Cardiac muscle cell (in vitro differentiated cells and primary cell): Measurements from ENCODE around the gene CUBN. TPM values are rescaled to one million over a fixed set of nuclear protein-coding genes. Genes with fewer than 3 reads are reported as not detected.

Experiments used
- DNase-seq, 2 donors: peaks; one replicate each; pipeline versions ENCODE4 v3.0.0 to v3.0.0-alpha.2; 2010 to 2017; ENCODE audit warnings: low read depth in 1 of 2, low spot score in 1 of 2
- H3K27ac ChIP-seq: fragments of 200-600 bp; sonication (generic); 2 replicates; pipeline ENCODE4 v1.5.1; 2016
- H3K27me3 ChIP-seq: fragments of 200-600 bp; sonication (generic); 2 replicates; pipeline ENCODE4 v1.6.0; 2016; ENCODE audit warnings: control low read depth
- H3K36me3 ChIP-seq: fragments of 200-600 bp; sonication (generic); 2 replicates; pipeline ENCODE4 v1.5.1; 2016; ENCODE audit warnings: control low read depth
- H3K4me1 ChIP-seq: fragments of 200-600 bp; sonication (generic); 2 replicates; pipeline ENCODE4 v1.8.1; 2017; ENCODE audit warnings: low read depth, mild to moderate bottlenecking, mixed run types
- H3K4me3 ChIP-seq: fragments of 200-600 bp; sonication (generic); 2 replicates; pipeline ENCODE4 v1.5.1; 2016; ENCODE audit warnings: mild to moderate bottlenecking
- H3K9me3 ChIP-seq: fragments of 200-600 bp; sonication (generic); 2 replicates; pipeline ENCODE4 v1.5.1; 2017; ENCODE audit warnings: low read depth, mild to moderate bottlenecking, control low read depth
- CTCF ChIP-seq: IDR thresholded peaks from 2 replicates; pipeline ENCODE4 v1.5.1; 2012; ENCODE audit warnings: low read depth, mild to moderate bottlenecking, low read length
- polyA plus RNA-seq: library from polyadenylated mRNA; unstranded; fragments of >200 nt; fragmentation: Nextera tagmentation; extraction: Ambion mirVana; gene quantifications from 2 replicates; pipeline ENCODE4 v1.2.1, GENCODE V29; 2016
- total RNA-seq: library from RNA; depleted of rRNA; stranded (reverse); fragments of >200 nt; gene quantifications from 2 replicates; pipeline ENCODE4 v1.2.3, GENCODE V29; 2016

CUBN gene
- total and polyA plus RNA-seq, 2 experiments from 2014 or later = 0.79 to 2.7 TPM

DNA sequence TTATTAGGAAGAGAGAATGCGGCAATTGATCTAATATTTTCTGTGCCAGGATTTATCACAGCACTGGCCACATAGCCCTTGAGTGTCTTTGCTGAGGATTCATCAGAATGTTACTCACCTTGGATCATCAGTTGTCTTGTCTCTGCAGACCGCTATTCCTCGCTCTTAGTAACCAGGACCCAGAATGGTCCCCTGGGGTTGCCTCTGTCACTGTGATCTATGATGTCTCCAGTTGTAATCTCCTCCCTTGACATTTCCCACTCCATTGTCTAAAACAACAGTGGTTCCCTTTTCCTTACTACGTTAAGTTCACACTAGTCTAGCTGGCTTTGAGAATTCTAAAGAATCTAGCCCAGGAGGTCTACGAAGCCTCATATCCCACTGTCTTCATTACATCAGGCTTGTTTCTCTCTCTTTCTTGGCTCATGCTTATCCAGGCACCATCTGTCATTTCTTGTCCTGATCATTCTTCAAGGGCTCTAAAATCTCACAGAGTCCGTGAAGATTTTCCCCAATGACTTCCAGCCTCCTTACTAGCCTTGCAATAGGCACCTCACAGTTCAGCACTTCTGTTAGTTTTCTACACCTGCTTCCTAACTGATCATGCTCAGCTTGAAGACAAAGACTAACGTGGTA lies 125.8 kb downstream of the CUBN start:
- Histone ChIP-seq H3K36me3 (no peaks in the 10 kb centered on the region), H3K27ac (no peak overlapping the region), H3K4me3 (no peak overlapping the region), H3K9me3 (no peaks in the 10 kb centered on the region), H3K4me1 (no peaks in the 10 kb centered on the region), H3K27me3 (no peaks in the 10 kb centered on the region)
- no peak for TF ChIP-seq CTCF
- DNase-seq = no peak

GRCh38 chr10:17003151-17003550 lies 126.5 kb downstream of the CUBN start:
- no peaks in the 10 kb centered on the region for H3K27me3 ChIP-seq

GRCh38 chr10:17001961-17002749 lies 127.5 kb downstream of the CUBN start:
- Histone ChIP-seq H3K9me3 (no peaks in the 10 kb centered on the region), H3K27me3 (no peaks in the 10 kb centered on the region), H3K4me1 (no peaks in the 10 kb centered on the region), H3K36me3 (no peaks in the 10 kb centered on the region), H3K4me3 (no peak overlapping the region), H3K27ac (no peak overlapping the region)
- DNase-seq = peak in 1 of 2 donors; percentile 99
- no peak for TF ChIP-seq CTCF

More at GRCh38 chr10:17003151-17003550, 126.5 kb downstream of the CUBN start:
- Histone ChIP-seq H3K4me3 (no peak overlapping the region), H3K27ac (no peak overlapping the region), H3K36me3 (no peaks in the 10 kb centered on the region), H3K9me3 (no peaks in the 10 kb centered on the region), H3K4me1 (no peaks in the 10 kb centered on the region)
- no peak for TF ChIP-seq CTCF
- DNase-seq = peak in 1 of 2 donors; percentile 80

DNA sequence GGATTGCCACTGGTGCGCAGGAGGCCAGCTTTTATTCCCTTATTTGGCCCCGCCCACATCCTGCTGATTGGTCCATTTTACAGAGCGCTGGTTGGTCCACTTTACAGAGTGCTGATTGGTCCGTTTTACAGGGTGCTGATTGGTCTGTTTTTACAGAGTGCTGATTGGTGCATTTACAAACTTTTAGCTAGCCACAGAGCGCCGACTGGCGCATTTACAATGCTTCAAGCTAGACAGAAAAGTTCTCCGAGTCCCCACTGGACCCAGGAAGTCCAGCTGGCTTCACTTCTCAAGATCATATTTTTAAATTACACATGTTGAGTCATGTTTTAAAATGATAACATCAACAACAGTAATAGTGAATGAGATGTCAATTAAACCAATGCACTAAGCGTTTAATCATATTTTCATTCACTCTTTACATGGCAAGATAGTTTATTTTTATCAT lies 128.3 kb downstream of the CUBN start:
- no peak overlapping the region for H3K27ac ChIP-seq
- no peaks in the 10 kb centered on the region for H3K9me3 ChIP-seq
- no peak for TF ChIP-seq CTCF
- H3K36me3 ChIP-seq = no peaks in the 10 kb centered on the region
- no peaks in the 10 kb centered on the region for H3K27me3 ChIP-seq
- no peak overlapping the region for H3K4me3 ChIP-seq
- no peaks in the 10 kb centered on the region for H3K4me1 ChIP-seq
- no peak for DNase-seq

GRCh38 chr10:16999665-17000451 lies 129.8 kb downstream of the CUBN start:
- no peak overlapping the region for H3K27ac ChIP-seq
- no peaks in the 10 kb centered on the region for H3K9me3 ChIP-seq
- H3K4me1 ChIP-seq = no peaks in the 10 kb centered on the region
- peak in 1 of 2 donors; percentile 68 for DNase-seq
- no peak overlapping the region for H3K4me3 ChIP-seq
- no peaks in the 10 kb centered on the region for H3K36me3 ChIP-seq
- no peak for TF ChIP-seq CTCF
- H3K27me3 ChIP-seq = no peaks in the 10 kb centered on the region
